Neural progenitor cell (in vitro differentiated cells): ENCODE results near the gene BBIP1. TPM values are rescaled to one million over a fixed set of nuclear protein-coding genes. Genes with fewer than 3 reads are reported as not detected.

Source experiments
- DNase-seq: peaks from one replicate; pipeline ENCODE4 v3.0.0-alpha.2; 2016; ENCODE audit warnings: low spot score
- H2AFZ ChIP-seq: fragments of 200-600 bp; sonication (generic); replicated peaks from 2 replicates; pipeline ENCODE4 v1.6.1; 2016; ENCODE audit warnings: antibody characterized with exemption
- H3F3A ChIP-seq: fragments of 200-600 bp; sonication (generic); 2 replicates; pipeline ENCODE4 v1.6.1; 2016; ENCODE audit warnings: antibody characterized with exemption, low read depth
- H3K27ac ChIP-seq: fragments of 200-600 bp; sonication (generic); 2 replicates; pipeline ENCODE4 v1.5.1; 2016; ENCODE audit warnings: mild to moderate bottlenecking
- H3K27me3 ChIP-seq: fragments of 200-600 bp; sonication (generic); 2 replicates; pipeline ENCODE4 v1.6.1; 2016; ENCODE audit warnings: mild to moderate bottlenecking, moderate library complexity
- H3K36me3 ChIP-seq: fragments of 200-600 bp; sonication (generic); 2 replicates; pipeline ENCODE4 v1.5.1; 2016
- H3K4me1 ChIP-seq: fragments of 200-600 bp; sonication (generic); 2 replicates; pipeline ENCODE4 v1.6.1; 2016; ENCODE audit warnings: mixed run types
- H3K4me2 ChIP-seq: fragments of 200-600 bp; sonication (generic); 2 replicates; pipeline ENCODE4 v1.6.1; 2016
- H3K4me3 ChIP-seq: fragments of 200-600 bp; sonication (generic); 2 replicates; pipeline ENCODE4 v1.5.1; 2016
- H3K79me2 ChIP-seq: fragments of 200-600 bp; sonication (generic); 2 replicates; pipeline ENCODE4 v1.6.1; 2016; ENCODE audit warnings: low read depth
- H3K9ac ChIP-seq: fragments of 200-600 bp; sonication (generic); 2 replicates; pipeline ENCODE4 v1.6.1; 2016
- H3K9me3 ChIP-seq: fragments of 200-600 bp; sonication (generic); 2 replicates; pipeline ENCODE4 v1.5.1; 2016; ENCODE audit warnings: low read depth
- H4K20me1 ChIP-seq: fragments of 200-600 bp; sonication (generic); 2 replicates; pipeline ENCODE4 v1.6.1; 2016; ENCODE audit warnings: low read depth
- H3K27ac Mint-ChIP-seq: 3 replicates; pipeline ENCODE4 v1.8.0; 2021; ENCODE audit warnings: mixed read lengths
- H3K27me3 Mint-ChIP-seq: 2 replicates; pipeline ENCODE4 v1.8.0; 2022; ENCODE audit warnings: low read depth, mild to moderate bottlenecking, inconsistent platforms, moderate library complexity, mixed read lengths; ENCODE audit not compliant: insufficient read depth
- H3K36me3 Mint-ChIP-seq: 3 replicates; pipeline ENCODE4 v1.8.0; 2021; ENCODE audit warnings: mixed read lengths
- H3K4me1 Mint-ChIP-seq: 3 replicates; pipeline ENCODE4 v1.8.0; 2021; ENCODE audit warnings: mixed read lengths
- H3K4me3 Mint-ChIP-seq: 3 replicates; pipeline ENCODE4 v1.8.0; 2021; ENCODE audit warnings: mild to moderate bottlenecking, moderate library complexity, mixed read lengths
- H3K9me3 Mint-ChIP-seq: 3 replicates; pipeline ENCODE4 v1.8.0; 2020; ENCODE audit warnings: mixed read lengths
- EZH2 ChIP-seq: fragments of 200-600 bp; sonication (generic); IDR thresholded peaks from 2 replicates; pipeline ENCODE4 v1.6.1; 2017; ENCODE audit warnings: antibody characterized with exemption, mild to moderate bottlenecking, moderate library complexity
- EZH2phosphoT487 ChIP-seq: fragments of 200-600 bp; sonication (generic); IDR thresholded peaks from 2 replicates; pipeline ENCODE4 v1.6.1; 2017; ENCODE audit warnings: antibody characterized with exemption
- total RNA-seq: library from RNA; depleted of rRNA; stranded (reverse); fragments of >200 nt; gene quantifications from 2 replicates; pipeline ENCODE4 v1.2.3, GENCODE V29; 2015; ENCODE audit warnings: low replicate concordance
- TF ChIP-seq, protein P1 (sequence below): fragments of 200-600 bp; sonication (generic); IDR thresholded peaks from 2 replicates; pipeline ENCODE4 v1.5.1; 2017; ENCODE audit warnings: antibody characterized with exemption, mild to moderate bottlenecking

Gene BBIP1
- total RNA-seq, 1 donor from 2014 or later: 58.4 TPM

DNA sequence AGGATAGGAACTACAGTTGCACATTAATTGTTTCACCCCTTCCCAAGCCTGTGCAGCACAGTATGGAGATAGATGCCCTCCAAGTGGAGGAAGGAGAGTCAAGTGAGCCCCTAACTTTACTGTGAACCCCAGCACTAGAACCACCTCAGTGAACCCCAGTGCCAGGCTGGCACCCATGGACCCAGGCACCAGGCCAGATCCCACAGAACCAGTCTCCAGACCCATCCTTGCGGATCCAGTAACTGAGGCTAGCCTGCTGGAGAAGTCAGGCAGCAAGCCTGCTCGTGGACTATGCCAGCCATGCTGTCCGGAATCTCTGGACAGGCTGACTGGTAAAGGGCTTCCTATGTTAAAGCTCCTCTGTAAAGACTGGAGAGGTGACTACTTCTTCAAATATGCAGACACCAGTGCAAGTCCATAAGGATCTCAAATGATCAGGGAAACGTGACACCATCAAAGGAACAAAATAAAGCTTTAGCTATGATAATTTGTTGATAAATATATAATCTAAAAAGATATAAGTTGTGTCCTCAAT is 28.1 kb upstream of the BBIP1 start:
- H4K20me1 ChIP-seq: peaks cover 8% of the 10 kb centered on the region
- no peak overlapping the region for H3K27ac Mint-ChIP-seq

DNA sequence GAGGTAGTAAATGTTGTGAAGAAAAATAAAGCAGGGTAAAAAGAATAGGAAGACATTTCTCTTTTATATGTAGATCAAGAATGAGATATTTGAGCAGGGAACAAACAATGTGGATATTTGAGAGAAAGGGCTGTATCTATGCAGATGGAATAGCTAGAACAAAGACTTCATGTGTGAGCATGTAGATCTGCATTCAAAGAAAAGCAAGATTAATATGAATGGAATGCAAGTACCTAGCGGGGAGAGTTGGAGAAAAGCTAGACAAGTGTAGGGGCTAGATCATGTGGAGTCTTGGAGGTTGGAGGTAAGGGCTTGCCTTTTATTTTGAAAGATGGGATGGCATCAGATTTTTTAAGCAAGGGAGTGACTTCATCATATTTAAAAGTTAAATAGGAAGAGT is 27.5 kb upstream of the BBIP1 start:
- no peaks in the 10 kb centered on the region for H3K27me3 Mint-ChIP-seq
- H3K27ac ChIP-seq: no peak overlapping the region
- no peaks in the 10 kb centered on the region for H3K27me3 ChIP-seq
- H3K36me3 ChIP-seq: no peaks in the 10 kb centered on the region
- no peaks in the 10 kb centered on the region for H3K4me1 Mint-ChIP-seq
- peaks cover 64% of the 10 kb centered on the region for H3K9me3 Mint-ChIP-seq
- H3K9me3 ChIP-seq: no peaks in the 10 kb centered on the region
- H2AFZ ChIP-seq: no peak overlapping the region
- no peak overlapping the region for H3K4me3 ChIP-seq
- peaks cover 8% of the 10 kb centered on the region for H4K20me1 ChIP-seq
- H3K4me2 ChIP-seq: no peak overlapping the region
- H3F3A ChIP-seq: no peaks in the 10 kb centered on the region
- H3K36me3 Mint-ChIP-seq: peaks cover 71% of the 10 kb centered on the region
- peaks cover 98% of the 10 kb centered on the region for H3K79me2 ChIP-seq
- no peak overlapping the region for H3K27ac Mint-ChIP-seq
- H3K4me3 Mint-ChIP-seq: no peak overlapping the region
- DNase-seq: no peak
- no peaks in the 10 kb centered on the region for H3K4me1 ChIP-seq
- no peak overlapping the region for H3K9ac ChIP-seq
- TF ChIP-seq, protein P1, sequence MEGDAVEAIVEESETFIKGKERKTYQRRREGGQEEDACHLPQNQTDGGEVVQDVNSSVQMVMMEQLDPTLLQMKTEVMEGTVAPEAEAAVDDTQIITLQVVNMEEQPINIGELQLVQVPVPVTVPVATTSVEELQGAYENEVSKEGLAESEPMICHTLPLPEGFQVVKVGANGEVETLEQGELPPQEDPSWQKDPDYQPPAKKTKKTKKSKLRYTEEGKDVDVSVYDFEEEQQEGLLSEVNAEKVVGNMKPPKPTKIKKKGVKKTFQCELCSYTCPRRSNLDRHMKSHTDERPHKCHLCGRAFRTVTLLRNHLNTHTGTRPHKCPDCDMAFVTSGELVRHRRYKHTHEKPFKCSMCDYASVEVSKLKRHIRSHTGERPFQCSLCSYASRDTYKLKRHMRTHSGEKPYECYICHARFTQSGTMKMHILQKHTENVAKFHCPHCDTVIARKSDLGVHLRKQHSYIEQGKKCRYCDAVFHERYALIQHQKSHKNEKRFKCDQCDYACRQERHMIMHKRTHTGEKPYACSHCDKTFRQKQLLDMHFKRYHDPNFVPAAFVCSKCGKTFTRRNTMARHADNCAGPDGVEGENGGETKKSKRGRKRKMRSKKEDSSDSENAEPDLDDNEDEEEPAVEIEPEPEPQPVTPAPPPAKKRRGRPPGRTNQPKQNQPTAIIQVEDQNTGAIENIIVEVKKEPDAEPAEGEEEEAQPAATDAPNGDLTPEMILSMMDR: no peak
- no peak for TF ChIP-seq EZH2

More for the DNA sequence above, 28.1 kb upstream of the BBIP1 start:
- no peaks in the 10 kb centered on the region for H3K4me1 Mint-ChIP-seq
- H3K9me3 Mint-ChIP-seq: peaks cover 62% of the 10 kb centered on the region
- H3K36me3 Mint-ChIP-seq: peaks cover 69% of the 10 kb centered on the region
- Histone ChIP-seq H3K27ac (no peak overlapping the region), H3K9ac (no peak overlapping the region), H3K4me3 (no peak overlapping the region), H3K4me1 (no peaks in the 10 kb centered on the region), H3K36me3 (no peaks in the 10 kb centered on the region), H3K27me3 (no peaks in the 10 kb centered on the region), H2AFZ (no peak overlapping the region), H3F3A (no peaks in the 10 kb centered on the region), H3K9me3 (no peaks in the 10 kb centered on the region), H3K79me2 (peaks cover 96% of the 10 kb centered on the region), H3K4me2 (no peak overlapping the region)
- TF ChIP-seq EZH2phosphoT487 (no peak), EZH2 (no peak)
- TF ChIP-seq, protein P1: no peak
- no peak overlapping the region for H3K4me3 Mint-ChIP-seq
- DNase-seq: no peak
- H3K27me3 Mint-ChIP-seq: no peaks in the 10 kb centered on the region

DNA sequence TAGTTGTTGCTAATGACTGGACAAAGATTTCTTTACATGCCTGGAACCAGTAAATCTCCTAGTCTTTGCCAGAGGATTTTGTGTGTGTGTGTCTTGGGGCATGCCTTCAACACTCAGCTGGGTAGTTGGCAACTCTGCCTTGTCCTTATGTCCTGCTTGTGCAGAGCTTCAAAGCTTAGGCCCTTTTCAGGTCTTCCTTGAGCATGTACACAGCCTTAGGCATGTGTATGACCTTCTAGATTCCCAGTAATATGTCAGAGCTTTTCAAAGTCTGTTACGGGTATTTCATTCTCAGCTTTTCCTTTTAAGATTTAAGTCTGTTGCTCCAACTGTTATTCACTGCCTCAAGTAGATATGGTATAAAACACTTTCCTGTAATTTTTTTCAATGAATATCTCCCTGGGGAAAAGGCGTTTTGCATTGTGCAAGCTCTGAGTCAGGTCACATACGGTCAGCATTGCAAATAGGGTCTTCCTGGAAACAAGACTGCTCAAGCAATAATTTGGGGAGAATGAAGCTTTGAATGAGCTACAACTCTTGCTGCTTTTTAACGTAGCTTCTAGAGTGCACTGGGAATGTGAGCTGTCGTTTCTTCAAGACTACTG is 25.9 kb upstream of the BBIP1 start:
- no peak overlapping the region for H3K4me3 ChIP-seq
- TF ChIP-seq EZH2 (no peak), EZH2phosphoT487 (no peak)
- TF ChIP-seq, protein P1: no peak
- no peak overlapping the region for H3K27ac Mint-ChIP-seq
- no peak overlapping the region for H3K27ac ChIP-seq
- H3K9me3 ChIP-seq: no peaks in the 10 kb centered on the region
- peaks cover 98% of the 10 kb centered on the region for H3K79me2 ChIP-seq
- H3K4me1 ChIP-seq: no peaks in the 10 kb centered on the region
- no peaks in the 10 kb centered on the region for H3K4me1 Mint-ChIP-seq
- H3K36me3 Mint-ChIP-seq: peaks cover 73% of the 10 kb centered on the region
- no peaks in the 10 kb centered on the region for H3K36me3 ChIP-seq
- no peak overlapping the region for H3K9ac ChIP-seq
- no peak overlapping the region for H3K4me2 ChIP-seq
- H2AFZ ChIP-seq: no peak overlapping the region
- H3F3A ChIP-seq: no peaks in the 10 kb centered on the region
- H3K4me3 Mint-ChIP-seq: no peak overlapping the region
- no peaks in the 10 kb centered on the region for H3K27me3 ChIP-seq
- DNase-seq: no peak
- peaks cover 61% of the 10 kb centered on the region for H3K9me3 Mint-ChIP-seq
- H3K27me3 Mint-ChIP-seq: no peaks in the 10 kb centered on the region
- peaks cover 8% of the 10 kb centered on the region for H4K20me1 ChIP-seq
